Measurements from ENCODE around the gene TAGAP.

DNA sequence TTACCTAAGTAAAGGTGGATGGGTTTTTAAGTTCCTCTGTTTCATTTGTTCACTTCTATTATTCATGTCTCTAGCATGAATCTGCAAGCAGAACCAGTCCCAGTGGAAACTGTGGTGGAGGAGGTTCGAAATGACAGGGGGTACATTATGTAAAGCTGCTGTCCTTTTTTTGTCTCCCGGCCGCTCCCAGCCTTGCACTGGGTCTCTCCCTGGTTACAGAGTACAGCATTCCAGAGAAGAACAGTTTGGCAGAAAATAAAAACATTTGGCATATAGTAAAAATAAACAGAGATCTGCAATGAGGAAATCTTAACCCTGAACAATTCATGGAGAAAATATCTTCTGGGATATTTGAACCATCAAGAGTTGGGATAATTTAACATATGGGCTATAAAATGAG is 34.6 kb upstream of the TAGAP start:
- TF ChIP-seq, protein P1, sequence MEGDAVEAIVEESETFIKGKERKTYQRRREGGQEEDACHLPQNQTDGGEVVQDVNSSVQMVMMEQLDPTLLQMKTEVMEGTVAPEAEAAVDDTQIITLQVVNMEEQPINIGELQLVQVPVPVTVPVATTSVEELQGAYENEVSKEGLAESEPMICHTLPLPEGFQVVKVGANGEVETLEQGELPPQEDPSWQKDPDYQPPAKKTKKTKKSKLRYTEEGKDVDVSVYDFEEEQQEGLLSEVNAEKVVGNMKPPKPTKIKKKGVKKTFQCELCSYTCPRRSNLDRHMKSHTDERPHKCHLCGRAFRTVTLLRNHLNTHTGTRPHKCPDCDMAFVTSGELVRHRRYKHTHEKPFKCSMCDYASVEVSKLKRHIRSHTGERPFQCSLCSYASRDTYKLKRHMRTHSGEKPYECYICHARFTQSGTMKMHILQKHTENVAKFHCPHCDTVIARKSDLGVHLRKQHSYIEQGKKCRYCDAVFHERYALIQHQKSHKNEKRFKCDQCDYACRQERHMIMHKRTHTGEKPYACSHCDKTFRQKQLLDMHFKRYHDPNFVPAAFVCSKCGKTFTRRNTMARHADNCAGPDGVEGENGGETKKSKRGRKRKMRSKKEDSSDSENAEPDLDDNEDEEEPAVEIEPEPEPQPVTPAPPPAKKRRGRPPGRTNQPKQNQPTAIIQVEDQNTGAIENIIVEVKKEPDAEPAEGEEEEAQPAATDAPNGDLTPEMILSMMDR (conservative IDR thresholded peaks at IDR 0.05 in 1 of 2, IDR thresholded peaks at IDR 0.05 in 1 of 2; ENCODE audit: extremely low read depth in 1 of 2, insufficient read depth in 1 of 2, low read depth in 1 of 2, low read length in 2 of 2) = no peak
- TF ChIP-seq EZH2 (IDR thresholded peaks at IDR 0.05; ENCODE audit: borderline replicate concordance, low read length) = no peak

Data from mammary epithelial cell (primary cell).